GM21367 (cell line): ENCODE results near the gene ERCC2.

Experiments
- ATAC-seq: cut with Tn5 transposase; IDR thresholded peaks from one replicate; pipeline ENCODE4 v1.9.1; 2021; ENCODE audit not compliant: unreplicated experiment

The ERCC2 gene

GRCh38 chr19:45402298-45403061 is 32.1 kb upstream of the ERCC2 start:
- ATAC-seq = no peak

- no peak for ATAC-seq
Measured at GRCh38 chr19:45401815-45402214, 31.4 kb upstream of the ERCC2 start.

- ATAC-seq = no peak
Measured at GRCh38 chr19:45400192-45400591, 29.8 kb upstream of the ERCC2 start.

GRCh38 chr19:45395821-45396617 is 25.6 kb upstream of the ERCC2 start:
- no peak for ATAC-seq

GRCh38 chr19:45391871-45392665 is 21.7 kb upstream of the ERCC2 start:
- no peak for ATAC-seq

GRCh38 chr19:45391346-45391745 is 21.0 kb upstream of the ERCC2 start:
- ATAC-seq = no peak

- no peak for ATAC-seq
Measured at GRCh38 chr19:45385392-45386221, 15.2 kb upstream of the ERCC2 start.

GRCh38 chr19:45382426-45382825 is 12.1 kb upstream of the ERCC2 start:
- no peak for ATAC-seq

- no peak for ATAC-seq
Measured at GRCh38 chr19:45380107-45380506, 9.7 kb upstream of the ERCC2 start.

GRCh38 chr19:45376045-45376724 is 5.8 kb upstream of the ERCC2 start:
- ATAC-seq = no peak

- ATAC-seq = no peak
Measured at GRCh38 chr19:45368737-45369340, 1.5 kb downstream of the ERCC2 start.

GRCh38 chr19:45368127-45368526 is 2.2 kb downstream of the ERCC2 start:
- ATAC-seq = no peak

GRCh38 chr19:45364696-45365095 is 5.7 kb downstream of the ERCC2 start:
- no peak for ATAC-seq

- ATAC-seq = no peak
Measured at GRCh38 chr19:45363861-45364459, 6.4 kb downstream of the ERCC2 start.

- no peak for ATAC-seq
Measured at GRCh38 chr19:45362291-45362690, 8.1 kb downstream of the ERCC2 start.

- ATAC-seq = no peak
Measured at GRCh38 chr19:45361608-45362007, 8.8 kb downstream of the ERCC2 start.

GRCh38 chr19:45358213-45358792 is 12.1 kb downstream of the ERCC2 start:
- no peak for ATAC-seq

- no peak for ATAC-seq
Measured at GRCh38 chr19:45357445-45357783, 13.0 kb downstream of the ERCC2 start.
